ENCODE results near the gene TMEM218.

- TF ChIP-seq CTCF (IDR thresholded peaks at IDR 0.05), result no peak
- TF ChIP-seq POLR2A (IDR thresholded peaks at IDR 0.05), result no peak
Measured at GRCh38 chr11:125074511-125075241, 36.8 kb downstream of the TMEM218 start.
